Keratinocyte (primary cell): ENCODE results near the gene MID1. TPM values are rescaled to one million over a fixed set of nuclear protein-coding genes. Genes with fewer than 3 reads are reported as not detected.

Experiments used
- DNase-seq: peaks from one replicate; pipeline ENCODE4 v3.0.0-alpha.2; 2011; ENCODE audit warnings: low read depth, missing footprints, low spot score
- FAIRE-seq: peaks from 2 replicates; lab custom pipeline; 2011; peaks lifted over from hg19 to GRCh38; lab: Jason Lieb, UNC
- H2AFZ ChIP-seq: 2 replicates; pipeline ENCODE4 v1.6.0; 2012; ENCODE audit warnings: low read length, control low read depth, inconsistent platforms; ENCODE audit not compliant: control insufficient read depth
- H3K27ac ChIP-seq: 2 replicates; pipeline ENCODE4 v1.5.1; 2011; ENCODE audit warnings: low read length; ENCODE audit not compliant: control insufficient read depth, insufficient read depth
- H3K27me3 ChIP-seq: 3 replicates; pipeline ENCODE4 v1.6.0; 2011; ENCODE audit warnings: low read length; ENCODE audit not compliant: control insufficient read depth, insufficient read depth; ENCODE audit errors: extremely low read depth
- H3K36me3 ChIP-seq, 2 experiments: 2 replicates in 1 of 2; 3 replicates in 1 of 2; pipeline ENCODE4 v1.5.1; 2011; ENCODE audit warnings: low read length in 2 of 2, mild to moderate bottlenecking in 1 of 2; ENCODE audit not compliant: control insufficient read depth in 2 of 2, insufficient read depth in 2 of 2; ENCODE audit errors: extremely low read depth in 1 of 2
- H3K4me1 ChIP-seq: 3 replicates; pipeline ENCODE4 v1.5.1; 2011; ENCODE audit warnings: low read length; ENCODE audit not compliant: control insufficient read depth, insufficient read depth; ENCODE audit errors: extremely low read depth
- H3K4me2 ChIP-seq: 3 replicates; pipeline ENCODE4 v1.6.0; 2011; ENCODE audit warnings: low read depth, low read length; ENCODE audit not compliant: control insufficient read depth, insufficient read depth; ENCODE audit errors: extremely low read depth
- H3K4me3 ChIP-seq, 3 experiments: fragments of 200-600 bp in 1 of 3; sonication (generic) in 1 of 3; 2 replicates in 2 of 3; 3 replicates in 1 of 3; pipeline ENCODE4 v1.5.1; 2011 to 2016; ENCODE audit warnings: low read length in 3 of 3, mild to moderate bottlenecking in 3 of 3, control low read depth in 2 of 3, inconsistent platforms in 1 of 3, low read depth in 1 of 3, mixed read lengths in 1 of 3, mixed run types in 1 of 3, moderate library complexity in 1 of 3; ENCODE audit not compliant: control insufficient read depth in 2 of 3, insufficient read depth in 2 of 3; ENCODE audit errors: extremely low read depth in 1 of 3
- H3K79me2 ChIP-seq: 2 replicates; pipeline ENCODE4 v1.6.0; 2012; ENCODE audit warnings: low read length; ENCODE audit not compliant: control insufficient read depth, insufficient read depth
- H3K9ac ChIP-seq: 3 replicates; pipeline ENCODE4 v1.6.0; 2011; ENCODE audit warnings: low read length; ENCODE audit not compliant: control insufficient read depth, insufficient read depth; ENCODE audit errors: extremely low read depth
- H3K9me1 ChIP-seq: 3 replicates; pipeline ENCODE4 v1.6.0; 2011; ENCODE audit warnings: low read length; ENCODE audit not compliant: control insufficient read depth, insufficient read depth; ENCODE audit errors: extremely low read depth
- H3K9me3 ChIP-seq: 2 replicates; pipeline ENCODE4 v1.5.1; 2012; ENCODE audit warnings: low read depth, low read length; ENCODE audit not compliant: control insufficient read depth
- H4K20me1 ChIP-seq: 3 replicates; pipeline ENCODE4 v1.6.0; 2011; ENCODE audit warnings: low read length; ENCODE audit not compliant: control insufficient read depth, insufficient read depth; ENCODE audit errors: extremely low read depth
- EZH2 ChIP-seq: IDR thresholded peaks from one replicate; pipeline ENCODE4 v1.6.1; 2012; ENCODE audit warnings: inconsistent platforms, mild to moderate bottlenecking, low read length, moderate library complexity
- dilution Hi-C: fragments of 300-500 bp; cut with MboI; formaldehyde crosslinking; loops from one replicate; pipeline ENCODE4 v1.7.0; 2020; ENCODE audit warnings: low sequenced_read_pairs; ENCODE audit not compliant: extremely low pct_ligation_motif_present
- polyA plus RNA-seq, 5 experiments: library from polyadenylated mRNA; depleted of rRNA in 3 of 5; stranded (reverse) in 3 of 5; stranded (forward) in 1 of 5; unstranded in 1 of 5; fragments of >200 nt; gene quantifications; 1 replicate in 1 of 5; 2 replicates in 3 of 5; 3 replicates in 1 of 5; pipeline versions ENCODE4 v1.2.1 to v1.2.3, GENCODE V29; 2011 to 2012; ENCODE audit warnings: missing spikeins in 2 of 5, low read depth in 1 of 5, low replicate concordance in 1 of 5
- TF ChIP-seq, protein P1 (sequence below), 3 experiments: IDR thresholded peaks in 1 of 3; conservative IDR thresholded peaks in 1 of 3; optimal IDR thresholded peaks in 1 of 3; 2 replicates in 2 of 3; 3 replicates in 1 of 3; pipeline versions ENCODE3 to v1.5.1; 2011; ENCODE audit warnings: low read length in 3 of 3, mild to moderate bottlenecking in 3 of 3, moderate library complexity in 2 of 3, control low read depth in 1 of 3, inconsistent platforms in 1 of 3; ENCODE audit not compliant: insufficient read depth in 2 of 3; ENCODE audit errors: extremely low read depth in 1 of 3

MID1 gene
- polyA plus RNA-seq, 1 donor (not counting 4 experiments of a cell fraction or from before 2014, with no cell fraction given): 9.2 TPM

DNA sequence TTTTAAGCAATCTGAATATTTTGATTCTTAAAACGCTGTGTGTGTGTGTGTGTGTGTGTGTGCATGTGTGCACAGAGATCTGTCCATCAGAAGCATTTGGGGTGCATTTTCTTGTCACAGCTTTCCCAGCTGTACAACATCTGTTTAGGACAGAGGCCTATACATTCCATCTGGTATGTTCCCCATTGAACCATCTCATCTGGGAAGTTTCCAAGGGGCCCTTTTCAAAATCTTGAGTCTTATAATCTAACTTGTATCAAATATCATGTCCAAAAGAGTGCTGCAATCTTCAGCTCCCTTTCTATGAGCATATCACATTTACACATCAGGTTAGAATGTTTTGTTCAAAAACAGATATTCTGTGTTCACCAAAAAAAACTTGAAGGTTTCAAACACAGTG, 16.5 kb upstream of the MID1 start:
- Histone ChIP-seq H3K79me2 (no peaks in the 10 kb centered on the region), H4K20me1 (no peaks in the 10 kb centered on the region), H3K9me3 (no peaks in the 10 kb centered on the region), H3K9me1 (no peaks in the 10 kb centered on the region), H3K36me3 (no peaks in the 10 kb centered on the region), H3K4me1 (peaks cover 39% of the 10 kb centered on the region), H3K4me2 (no peak overlapping the region), H3K4me3 (no peak overlapping the region), H3K27ac (no peak overlapping the region), H3K9ac (no peak overlapping the region), H3K27me3 (no peaks in the 10 kb centered on the region), H2AFZ (no peak overlapping the region)
- TF ChIP-seq, protein P1, sequence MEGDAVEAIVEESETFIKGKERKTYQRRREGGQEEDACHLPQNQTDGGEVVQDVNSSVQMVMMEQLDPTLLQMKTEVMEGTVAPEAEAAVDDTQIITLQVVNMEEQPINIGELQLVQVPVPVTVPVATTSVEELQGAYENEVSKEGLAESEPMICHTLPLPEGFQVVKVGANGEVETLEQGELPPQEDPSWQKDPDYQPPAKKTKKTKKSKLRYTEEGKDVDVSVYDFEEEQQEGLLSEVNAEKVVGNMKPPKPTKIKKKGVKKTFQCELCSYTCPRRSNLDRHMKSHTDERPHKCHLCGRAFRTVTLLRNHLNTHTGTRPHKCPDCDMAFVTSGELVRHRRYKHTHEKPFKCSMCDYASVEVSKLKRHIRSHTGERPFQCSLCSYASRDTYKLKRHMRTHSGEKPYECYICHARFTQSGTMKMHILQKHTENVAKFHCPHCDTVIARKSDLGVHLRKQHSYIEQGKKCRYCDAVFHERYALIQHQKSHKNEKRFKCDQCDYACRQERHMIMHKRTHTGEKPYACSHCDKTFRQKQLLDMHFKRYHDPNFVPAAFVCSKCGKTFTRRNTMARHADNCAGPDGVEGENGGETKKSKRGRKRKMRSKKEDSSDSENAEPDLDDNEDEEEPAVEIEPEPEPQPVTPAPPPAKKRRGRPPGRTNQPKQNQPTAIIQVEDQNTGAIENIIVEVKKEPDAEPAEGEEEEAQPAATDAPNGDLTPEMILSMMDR (optimal IDR thresholded peaks at IDR 0.05 in 1 of 3, IDR thresholded peaks at IDR 0.05 in 1 of 3, conservative IDR thresholded peaks at IDR 0.05 in 1 of 3; ENCODE audit: extremely low read depth in 1 of 3, insufficient read depth in 2 of 3, low read length in 3 of 3): no peak
- TF ChIP-seq EZH2: no peak
- FAIRE-seq (no peak), DNase-seq (no peak)
- dilution Hi-C loops: no loop called here

DNA sequence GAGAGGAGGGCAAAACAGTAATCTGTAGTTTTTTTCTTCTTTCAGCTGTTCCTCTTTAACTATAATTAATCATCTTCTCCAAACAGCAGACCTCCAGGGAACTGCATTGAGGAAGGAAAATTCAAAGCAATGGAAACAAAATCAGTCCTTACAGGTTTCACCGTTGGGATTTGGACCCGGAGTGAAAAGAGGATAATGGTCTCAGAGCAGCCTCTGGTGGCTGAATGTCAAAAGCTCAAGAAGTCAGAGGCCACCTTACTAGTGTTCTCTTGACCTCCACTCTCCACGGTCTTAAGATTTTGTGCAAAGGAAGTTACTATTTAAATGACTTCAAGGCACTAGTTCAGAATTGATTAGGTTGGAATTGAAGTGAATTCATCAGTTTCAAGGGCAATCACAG, 16.0 kb upstream of the MID1 start:
- H3K36me3 ChIP-seq: no peaks in the 10 kb centered on the region
- no peaks in the 10 kb centered on the region for H3K79me2 ChIP-seq
- no peak for FAIRE-seq
- peak overlapping the region; percentile 58 for H3K4me2 ChIP-seq
- no peaks in the 10 kb centered on the region for H3K9me3 ChIP-seq
- dilution Hi-C loops: no loop called here
- no peak for TF ChIP-seq EZH2
- TF ChIP-seq, protein P1 (optimal IDR thresholded peaks at IDR 0.05 in 1 of 3, IDR thresholded peaks at IDR 0.05 in 1 of 3, conservative IDR thresholded peaks at IDR 0.05 in 1 of 3; ENCODE audit: extremely low read depth in 1 of 3, insufficient read depth in 2 of 3, low read length in 3 of 3): peak; percentile 66 to 78 (median 73)
- DNase-seq: no peak
- H4K20me1 ChIP-seq: no peaks in the 10 kb centered on the region
- H3K4me3 ChIP-seq: peak overlapping the region in 2 of 3 experiments; percentile 35 to 44
- peaks cover 44% of the 10 kb centered on the region for H3K4me1 ChIP-seq
- no peaks in the 10 kb centered on the region for H3K27me3 ChIP-seq
- no peak overlapping the region for H2AFZ ChIP-seq
- no peaks in the 10 kb centered on the region for H3K9me1 ChIP-seq
- H3K27ac ChIP-seq: peak overlapping the region; percentile 37
- H3K9ac ChIP-seq: no peak overlapping the region
